GM18499 (cell line): ENCODE results near the gene RNF38.
"Not testable (repeated sequence)": the region's sequence is repeated elsewhere in the genome, so short reads cannot be mapped to it uniquely, and the experiment has no call there.

ENCODE experiments used
- ATAC-seq: cut with Tn5 transposase; IDR thresholded peaks from one replicate; pipeline ENCODE4 v1.9.1; 2021; ENCODE audit warnings: moderate number of reproducible peaks; ENCODE audit not compliant: insufficient read depth, unreplicated experiment

Gene RNF38

GRCh38 chr9:36337002-36337401 is 63.1 kb downstream of the RNF38 start:
- ATAC-seq = no peak

DNA sequence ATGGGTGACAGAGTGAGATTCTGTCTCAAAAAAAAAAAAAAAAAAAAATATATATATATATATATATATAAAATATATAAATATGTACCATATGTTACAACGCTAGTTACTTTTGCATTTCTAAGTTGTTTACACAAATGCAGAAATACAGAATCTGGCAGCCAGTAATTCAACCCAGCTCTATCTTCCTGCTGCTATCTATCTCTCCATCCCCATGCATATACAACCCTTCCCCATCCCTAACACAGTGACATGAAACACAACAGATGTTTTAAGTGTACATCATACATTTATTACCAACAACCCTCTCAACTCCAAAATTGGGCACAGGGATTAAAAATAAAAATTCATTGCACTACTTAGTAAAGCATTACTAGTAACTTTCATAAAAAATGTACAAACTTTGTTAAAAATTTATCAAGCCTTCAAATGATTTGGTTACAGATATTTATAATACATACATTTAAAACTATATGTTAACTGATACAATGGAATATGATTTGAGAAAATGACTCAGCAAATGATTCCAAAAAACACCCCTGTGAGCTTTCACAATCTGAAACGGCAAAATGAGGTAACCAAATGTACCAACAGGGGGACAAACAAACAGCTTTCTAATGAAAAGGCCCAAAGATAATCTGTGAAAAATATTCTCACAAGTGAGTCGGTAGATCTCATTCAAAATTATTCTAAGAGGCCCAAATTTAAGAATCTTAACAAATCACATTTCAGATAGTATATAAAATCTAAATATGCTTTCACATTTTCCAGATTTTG is 63.8 kb downstream of the RNF38 start:
- no peak for ATAC-seq

DNA sequence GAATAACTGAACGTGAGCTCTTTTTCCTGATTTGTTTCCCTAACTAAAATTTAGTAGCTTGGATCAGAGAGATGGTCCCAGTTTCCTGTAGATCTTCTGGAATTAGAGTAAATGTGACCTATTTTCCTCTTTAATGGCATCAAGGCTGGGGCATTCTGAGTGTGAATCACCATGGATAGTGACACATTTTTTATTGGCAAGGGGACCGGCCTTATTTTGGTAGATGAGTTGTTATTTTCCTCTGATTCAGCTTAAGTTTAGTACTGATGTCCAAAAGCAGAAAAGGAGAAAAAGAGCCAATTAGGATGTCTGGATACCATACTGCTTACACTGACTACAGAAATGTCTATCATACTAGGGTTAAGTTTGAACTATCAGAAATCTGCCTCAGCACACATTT is 68.1 kb downstream of the RNF38 start:
- no peak for ATAC-seq

- no peak for ATAC-seq
These were observed 71.2 kb downstream of the RNF38 start for GRCh38 chr9:36328798-36329411.

GRCh38 chr9:36325081-36325828 is 74.8 kb downstream of the RNF38 start:
- no peak for ATAC-seq

GRCh38 chr9:36323926-36324325 is 76.1 kb downstream of the RNF38 start:
- no peak for ATAC-seq

DNA sequence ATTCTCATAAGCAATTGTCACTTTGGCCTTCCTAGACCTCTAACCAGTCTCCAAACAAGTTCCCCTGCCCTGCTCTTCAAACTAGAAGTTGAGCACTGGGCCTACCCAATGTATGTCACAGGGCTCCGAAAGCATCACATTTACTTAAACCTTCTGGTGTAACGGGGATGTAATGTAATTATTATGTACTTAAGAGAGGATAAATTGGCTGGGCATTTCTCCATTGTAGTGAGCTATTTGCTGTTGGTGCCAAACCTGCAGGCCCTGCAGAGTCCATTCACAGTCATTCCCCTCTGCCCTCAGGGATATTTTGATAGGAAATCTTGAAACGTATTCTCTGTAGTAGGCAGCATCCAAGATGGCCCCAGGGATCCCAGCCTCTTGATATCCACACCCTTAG is 77.6 kb downstream of the RNF38 start:
- ATAC-seq = no peak

DNA sequence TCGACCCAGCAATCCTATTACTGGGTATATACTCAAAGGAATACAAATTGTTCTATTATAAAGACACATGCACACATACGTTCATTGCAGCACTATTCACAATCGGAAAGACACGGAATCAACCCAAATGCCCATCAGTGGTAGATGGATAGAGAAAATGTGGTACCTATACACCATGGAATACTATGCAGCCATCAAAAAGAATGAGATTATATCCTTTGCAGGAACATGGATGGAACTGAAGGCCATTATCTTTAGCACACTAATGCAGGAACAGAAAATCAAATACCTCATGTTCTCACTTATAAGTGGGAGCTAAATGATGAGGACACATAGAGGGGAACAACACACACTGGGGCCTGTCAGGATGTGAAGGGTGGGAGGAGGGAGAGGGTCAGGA is 78.2 kb downstream of the RNF38 start:
- not testable (repeated sequence) for ATAC-seq

DNA sequence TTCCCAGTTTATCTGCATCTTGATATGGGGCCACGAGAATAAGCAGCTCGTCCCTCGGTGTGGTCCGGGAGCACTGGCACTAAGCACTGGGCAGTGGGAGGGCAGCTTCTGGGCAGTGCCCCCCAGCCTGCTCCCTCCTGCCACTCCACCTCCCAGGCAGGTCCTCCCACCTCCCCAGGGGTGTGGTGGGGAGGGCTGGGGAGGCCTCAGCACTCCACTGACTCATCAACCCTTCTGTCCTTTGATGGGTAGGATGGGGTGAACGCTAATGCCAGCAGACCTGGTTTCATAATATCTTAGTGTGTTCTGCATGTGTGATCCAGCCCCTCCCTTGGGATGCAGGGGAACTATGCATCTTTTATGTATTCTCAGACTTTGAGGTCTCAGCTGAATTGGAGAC is 79.6 kb downstream of the RNF38 start:
- ATAC-seq = no peak

DNA sequence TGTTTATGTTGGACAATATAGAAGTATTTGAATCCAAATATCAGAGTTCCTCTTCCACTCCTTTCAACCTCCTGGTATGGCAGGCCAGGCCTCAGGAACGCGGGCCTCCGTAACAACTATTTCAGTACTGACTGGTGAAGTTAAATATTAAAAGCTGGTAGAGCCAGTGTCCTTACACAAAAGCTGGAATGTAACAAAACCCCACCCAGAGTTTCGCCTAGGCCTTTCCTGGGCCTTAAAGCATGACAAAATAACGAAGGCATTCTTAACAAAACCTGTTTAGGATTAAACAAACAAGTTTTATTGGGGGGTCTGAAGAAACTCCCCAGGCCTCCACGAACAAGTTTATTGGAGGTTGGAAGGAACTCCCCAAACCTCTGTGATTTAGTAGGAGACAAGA is 80.3 kb downstream of the RNF38 start:
- no peak for ATAC-seq

GRCh38 chr9:36319183-36319582 is 80.9 kb downstream of the RNF38 start:
- no peak for ATAC-seq

DNA sequence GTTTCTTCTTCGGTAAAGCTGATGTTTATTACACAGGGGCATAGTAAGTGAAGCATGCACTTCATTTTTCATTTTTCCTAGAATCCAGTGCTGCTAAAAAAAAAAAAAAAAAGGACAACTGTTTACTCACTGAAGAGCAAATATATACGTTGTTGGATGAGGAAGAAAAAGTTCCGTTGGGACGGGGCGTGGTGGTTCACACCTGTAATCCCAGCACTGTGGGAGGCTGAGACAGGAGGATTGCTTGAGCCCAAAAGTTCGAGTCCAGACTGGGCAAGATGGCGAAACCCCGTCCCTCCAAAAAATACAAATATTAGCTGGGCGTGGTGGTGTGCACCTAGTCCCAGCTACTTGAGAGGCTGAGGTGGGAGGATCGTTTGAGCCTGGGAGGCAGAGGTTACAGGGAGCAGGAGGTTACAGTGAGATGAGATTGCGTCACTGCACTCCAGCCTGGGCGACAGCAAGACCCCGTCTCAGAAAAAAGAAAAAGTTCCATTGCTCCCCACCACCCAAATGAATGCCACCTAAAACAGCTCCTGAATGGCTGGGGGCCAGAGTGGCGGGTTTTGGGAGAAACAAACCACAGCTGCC is 81.8 kb downstream of the RNF38 start:
- no peak for ATAC-seq

GRCh38 chr9:36317766-36318165 is 82.3 kb downstream of the RNF38 start:
- ATAC-seq = no peak

GRCh38 chr9:36316611-36317317 is 83.3 kb downstream of the RNF38 start:
- ATAC-seq = no peak

DNA sequence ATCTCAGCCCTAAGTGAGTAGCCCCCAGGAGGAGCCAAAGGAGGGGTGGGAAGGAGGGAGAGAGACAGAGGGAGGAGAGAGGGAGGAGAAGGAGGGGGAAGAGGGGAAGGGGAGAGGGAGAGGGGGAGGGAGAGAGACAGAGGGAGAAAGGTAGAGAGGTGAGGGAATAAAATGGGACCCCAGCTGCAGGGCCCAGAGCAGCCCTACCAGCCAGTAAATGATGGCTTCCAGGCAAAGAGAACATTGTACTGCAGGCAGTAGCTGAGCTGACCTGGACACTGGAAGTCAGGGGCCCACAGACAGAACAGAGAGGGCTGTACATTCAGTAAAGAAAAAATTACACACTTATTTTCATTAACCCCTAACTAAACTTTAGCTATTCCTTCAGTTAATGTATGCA is 84.0 kb downstream of the RNF38 start:
- ATAC-seq = no peak

- no peak for ATAC-seq
These were observed 84.8 kb downstream of the RNF38 start for GRCh38 chr9:36315283-36315682.

DNA sequence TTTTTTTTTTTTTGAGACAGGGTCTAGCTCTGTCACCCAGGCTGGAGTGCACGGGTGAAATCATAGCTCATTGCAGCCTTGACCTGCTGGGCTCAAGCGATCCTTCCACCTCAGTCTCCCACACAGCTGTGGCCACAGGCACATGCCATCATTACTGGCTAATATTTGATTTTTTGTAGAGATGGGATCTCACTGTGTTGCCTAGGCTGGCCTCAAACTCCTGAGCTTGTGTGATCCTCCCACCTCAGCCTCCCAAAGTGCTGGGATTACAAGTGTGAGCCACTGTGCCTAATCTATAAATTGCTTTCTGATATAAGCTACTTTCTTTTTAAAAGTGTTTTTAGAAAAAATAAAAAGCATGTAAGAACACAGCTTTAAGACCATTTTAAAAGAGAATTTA is 85.3 kb downstream of the RNF38 start:
- no peak for ATAC-seq

GRCh38 chr9:36306471-36307306 is 93.4 kb downstream of the RNF38 start:
- no peak for ATAC-seq

DNA sequence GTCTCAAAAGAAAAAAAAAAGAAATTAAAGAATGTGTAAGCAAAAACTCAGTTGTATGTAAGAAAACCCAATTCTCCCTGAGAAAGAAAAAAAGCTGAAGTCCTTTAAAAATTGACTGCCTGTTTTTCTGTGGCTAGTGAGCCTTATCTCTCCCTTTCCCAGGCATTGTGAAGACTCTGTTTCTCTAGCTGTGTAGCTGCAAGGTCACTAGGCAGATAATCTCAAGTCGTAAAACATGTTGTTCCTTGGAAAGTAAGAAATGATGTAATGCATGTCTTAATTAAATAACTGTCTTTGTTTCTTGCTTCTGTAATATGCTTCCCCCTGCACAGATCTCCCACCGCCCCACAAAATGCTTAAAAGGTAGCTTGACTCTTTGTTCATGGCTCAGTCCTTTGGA is 95.7 kb downstream of the RNF38 start:
- ATAC-seq = not testable (repeated sequence)

- ATAC-seq = no peak
These were observed 98.8 kb downstream of the RNF38 start for GRCh38 chr9:36301227-36301626.
